GM21619 (cell line): ENCODE data around the gene BATF3.
"Not testable (repeated sequence)": the region's sequence is repeated elsewhere in the genome, so short reads cannot be mapped to it uniquely, and the experiment has no call there.

Source experiments
- ATAC-seq: cut with Tn5 transposase; IDR thresholded peaks from one replicate; pipeline ENCODE4 v1.9.1; 2021; ENCODE audit not compliant: unreplicated experiment

BATF3 gene, protein sequence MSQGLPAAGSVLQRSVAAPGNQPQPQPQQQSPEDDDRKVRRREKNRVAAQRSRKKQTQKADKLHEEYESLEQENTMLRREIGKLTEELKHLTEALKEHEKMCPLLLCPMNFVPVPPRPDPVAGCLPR

DNA sequence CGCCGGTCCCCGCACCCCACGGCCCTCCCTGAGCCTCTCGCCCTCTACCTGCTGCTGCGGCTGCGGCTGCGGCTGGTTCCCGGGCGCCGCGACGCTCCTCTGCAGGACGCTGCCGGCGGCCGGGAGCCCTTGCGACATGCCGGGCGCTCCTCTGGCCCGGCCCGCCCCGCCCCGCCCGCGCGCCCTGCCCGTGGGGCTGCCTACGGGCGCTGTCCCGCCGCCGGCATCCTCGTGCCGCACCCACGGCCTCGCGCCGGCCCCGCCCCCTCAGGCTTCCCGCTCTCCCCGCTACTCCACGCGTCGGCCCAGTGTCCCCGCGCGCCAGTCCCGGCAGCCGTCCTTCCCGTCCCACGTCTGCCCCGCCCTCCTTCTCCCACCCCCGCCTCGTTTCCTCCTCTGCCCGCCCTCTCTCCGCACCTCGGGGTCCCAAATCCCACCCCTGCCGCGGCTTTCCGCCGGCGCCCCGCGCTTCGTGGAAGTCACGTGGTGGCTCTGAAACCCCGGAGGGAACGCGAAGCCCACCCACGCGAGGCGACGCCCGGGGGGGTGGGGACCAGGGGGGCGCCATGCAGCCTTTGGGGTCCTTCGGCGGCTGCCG lies at the start of gene BATF3:
TSS of gene BATF3 (minus strand) at position 216 of the 598 bp plus-strand sequence. CDS start at position 138, 78 bp downstream.
- peak; percentile 21 for ATAC-seq

DNA sequence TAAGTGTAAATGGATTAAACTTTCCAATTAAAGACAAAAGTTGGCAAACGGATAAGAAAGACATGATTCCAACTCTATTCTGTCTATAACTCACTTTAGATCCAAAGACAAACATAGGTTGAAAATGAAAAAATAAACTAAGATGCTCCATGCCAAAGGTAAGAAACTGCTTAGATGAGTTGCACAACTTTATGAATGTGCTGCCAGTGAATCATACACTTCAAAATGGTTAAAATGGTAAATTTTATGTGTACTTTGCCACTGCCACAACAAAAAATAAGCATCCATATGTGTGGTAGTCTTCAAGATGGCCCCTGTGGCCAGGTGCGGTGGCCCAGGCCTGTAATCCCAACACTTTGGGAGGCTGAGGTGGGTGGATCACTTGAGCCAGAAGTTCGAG lies 46.9 kb upstream of the BATF3 start:
- no peak for ATAC-seq

DNA sequence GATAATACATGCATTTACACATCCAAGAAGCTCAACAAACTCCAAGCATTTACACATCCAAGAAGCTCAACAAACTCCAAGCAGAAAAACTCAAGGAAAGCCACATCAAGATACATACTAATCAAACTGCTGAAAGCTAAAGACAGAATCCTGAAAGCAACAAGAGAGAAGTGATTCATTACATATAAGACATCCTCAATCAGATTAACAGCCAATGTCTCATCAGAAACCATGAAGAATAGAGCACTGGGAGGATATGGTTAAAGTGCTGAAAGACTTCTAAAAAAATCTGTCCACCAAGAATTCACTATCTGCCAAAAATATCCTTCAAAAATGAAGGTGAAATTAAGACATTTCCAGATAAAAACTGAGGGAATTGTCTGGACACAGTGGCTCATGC lies 45.7 kb upstream of the BATF3 start:
- ATAC-seq: no peak

DNA sequence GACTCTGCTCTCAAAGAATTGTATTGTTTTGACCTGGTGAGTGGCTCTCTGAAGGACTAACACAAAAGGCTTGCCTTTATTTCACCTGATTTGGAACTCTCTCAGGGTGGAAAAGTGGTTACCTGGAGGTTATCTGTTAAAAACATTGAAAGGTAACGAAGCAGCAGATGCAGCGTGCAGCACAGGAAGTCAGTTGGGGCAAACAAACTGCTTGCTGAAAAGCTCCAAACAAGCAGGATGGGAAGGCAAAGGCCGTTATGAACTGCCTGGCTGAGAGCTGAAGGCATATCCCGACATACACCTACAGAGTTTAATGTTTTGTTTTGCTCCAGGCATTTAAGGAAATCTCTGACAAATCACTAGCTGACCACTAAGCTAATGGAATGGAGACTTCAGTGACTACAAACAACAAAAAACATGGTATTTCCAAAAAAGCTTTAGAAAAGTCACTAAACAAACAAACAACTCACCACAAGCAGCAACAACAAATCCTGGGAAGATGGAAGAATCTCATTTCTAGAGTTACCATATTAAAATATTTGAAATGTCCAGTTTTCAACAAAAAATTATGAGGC lies 44.3 kb upstream of the BATF3 start:
- ATAC-seq: no peak

DNA sequence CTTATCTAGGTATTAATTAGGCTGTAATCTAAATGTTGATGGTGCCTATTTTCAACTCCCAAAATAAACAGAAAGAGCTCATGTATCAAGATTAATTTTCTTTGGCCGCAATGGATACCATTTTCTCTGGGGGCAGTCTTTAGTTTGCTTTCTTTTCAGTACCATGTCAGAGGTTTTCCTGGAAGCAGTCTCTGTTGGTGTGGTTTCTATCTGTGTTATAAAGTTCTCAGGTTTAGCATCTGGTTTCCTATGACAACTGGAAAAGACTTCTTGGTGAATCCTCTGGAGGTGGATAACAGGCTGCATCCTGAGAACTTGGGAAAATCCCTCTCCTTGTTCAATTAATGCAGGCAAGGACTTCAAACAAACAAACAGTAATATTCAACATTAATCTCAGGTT lies 38.7 kb upstream of the BATF3 start:
- no peak for ATAC-seq

DNA sequence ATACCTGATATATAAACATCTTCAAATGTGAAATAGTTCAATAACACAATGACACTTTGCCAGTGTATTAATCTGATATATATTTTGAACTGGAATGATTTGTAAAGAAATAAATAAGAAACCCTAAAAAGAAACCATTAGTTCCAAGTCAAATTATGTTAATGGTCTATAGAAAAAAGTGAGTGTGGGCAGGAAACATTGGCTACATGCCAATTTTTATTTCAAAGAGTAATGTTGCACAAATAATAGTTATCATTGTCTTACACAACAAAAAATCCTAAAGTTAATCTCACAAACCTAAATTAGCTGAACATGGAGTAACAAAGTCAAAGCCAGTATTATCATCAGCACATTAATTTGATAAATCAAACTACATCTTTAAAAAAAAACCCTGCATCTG lies 37.9 kb upstream of the BATF3 start:
- no peak for ATAC-seq

DNA sequence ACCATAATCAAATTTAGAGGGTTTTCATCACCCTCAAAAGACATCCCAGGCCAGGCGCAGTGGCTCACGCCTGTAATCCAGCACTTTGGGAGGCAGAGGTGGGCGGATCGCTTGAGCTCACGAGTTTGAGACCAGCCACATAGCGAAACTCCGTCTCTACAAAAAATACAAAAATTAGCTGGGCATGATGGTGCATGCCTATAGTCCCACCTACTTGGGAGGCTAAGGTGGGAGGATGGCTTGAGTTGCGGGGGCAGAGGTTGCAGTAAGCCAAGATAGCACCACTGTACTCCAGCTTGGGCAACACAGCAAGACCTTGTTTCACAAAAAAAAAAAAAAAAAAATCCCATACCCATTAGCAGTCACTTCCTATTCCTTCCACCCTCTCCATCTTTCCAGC lies 33.5 kb upstream of the BATF3 start:
- no peak for ATAC-seq

DNA sequence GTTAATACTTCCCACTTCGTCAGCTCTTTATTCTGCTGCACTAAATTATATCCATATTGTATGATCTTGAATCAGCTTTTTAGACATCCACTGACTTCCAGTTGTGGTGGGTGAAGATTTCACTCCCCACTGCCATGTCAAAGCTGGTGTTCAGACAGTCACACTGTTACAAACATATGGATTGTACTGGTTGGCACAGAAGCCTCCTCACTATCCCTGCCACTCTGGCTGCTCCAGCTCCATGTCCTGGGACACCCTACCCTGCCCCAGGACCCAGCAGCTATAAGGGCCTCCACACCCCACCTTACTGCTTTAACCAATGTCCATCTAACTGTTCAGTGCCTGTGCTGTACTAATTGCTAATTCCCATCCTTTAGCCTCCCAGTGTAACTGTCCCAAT lies 32.0 kb upstream of the BATF3 start:
- ATAC-seq: no peak

DNA sequence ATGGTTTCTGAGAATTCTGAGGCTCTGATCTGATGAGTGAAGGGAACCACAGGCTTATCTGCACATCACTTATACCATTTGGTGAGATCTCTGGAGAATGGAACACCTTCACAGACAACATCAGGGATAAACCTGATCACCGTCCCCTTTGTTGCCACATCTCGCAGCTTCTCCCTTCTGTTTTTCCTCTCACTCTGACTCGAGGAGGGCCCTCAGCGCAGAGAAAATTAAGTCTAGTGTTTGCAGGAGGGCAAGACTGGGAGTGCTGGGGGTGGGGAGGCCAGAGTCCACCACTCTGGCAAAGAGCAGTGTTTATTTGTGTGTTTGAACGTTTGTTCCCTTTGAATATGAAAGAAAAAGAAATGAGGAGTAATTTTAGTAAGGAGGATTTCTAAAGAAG lies 29.0 kb upstream of the BATF3 start:
- no peak for ATAC-seq

DNA sequence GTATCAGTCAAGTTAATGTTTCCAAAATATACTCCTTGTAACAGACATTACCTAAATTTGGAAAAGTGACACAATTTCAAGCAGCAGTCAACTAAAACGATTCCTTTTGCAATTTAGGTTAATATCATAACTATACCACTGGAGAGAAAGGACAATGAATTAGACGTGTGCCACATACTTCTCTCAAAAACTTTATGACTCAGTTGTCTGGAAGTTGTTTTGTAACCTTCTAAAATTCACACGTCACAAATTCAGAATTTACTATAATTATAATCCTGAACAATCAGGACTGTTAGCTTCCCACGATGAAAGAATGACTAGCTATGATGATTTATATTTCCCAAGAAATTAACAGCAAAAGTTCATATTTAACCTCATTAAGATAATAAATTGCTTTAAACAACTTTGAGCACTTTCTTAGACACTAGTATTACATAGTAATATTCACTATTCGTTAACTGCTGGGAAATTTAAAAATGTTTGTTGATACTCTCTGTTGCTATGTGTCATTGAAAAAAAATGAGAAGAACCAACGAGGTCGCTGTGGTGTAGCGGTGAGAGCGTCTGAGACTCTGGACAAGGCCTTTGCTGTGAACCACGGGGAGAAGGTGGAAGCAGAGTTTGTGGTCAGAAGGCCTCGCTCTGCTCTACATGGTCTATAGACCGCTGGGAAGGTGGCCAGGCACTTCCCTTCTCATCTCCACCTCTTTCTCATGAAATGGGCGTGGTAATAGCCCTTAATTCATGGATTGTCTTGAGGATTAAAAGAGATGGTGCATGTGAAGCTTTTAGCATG lies 27.9 kb upstream of the BATF3 start:
- ATAC-seq: no peak

DNA sequence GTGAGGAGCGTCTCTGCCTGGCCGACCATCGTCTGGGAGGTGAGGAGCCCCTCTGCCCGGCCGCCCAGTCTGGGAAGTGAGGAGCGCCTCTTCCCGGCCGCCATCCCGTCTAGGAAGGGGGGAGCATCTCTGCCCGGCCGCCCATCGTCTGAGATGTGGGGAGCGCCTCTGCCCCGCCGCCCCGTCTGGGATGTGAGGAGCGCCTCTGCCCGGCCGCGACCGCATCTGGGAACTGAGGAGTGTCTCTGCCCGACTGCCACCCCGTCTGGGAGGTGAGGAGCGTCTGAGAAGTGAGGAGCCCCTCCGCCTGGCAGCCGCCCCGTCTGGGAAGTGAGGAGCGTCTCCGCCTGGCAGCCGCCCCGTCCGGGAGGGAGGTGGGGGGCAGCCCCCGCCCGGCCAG lies 25.0 kb upstream of the BATF3 start:
- ATAC-seq: not testable (repeated sequence)

DNA sequence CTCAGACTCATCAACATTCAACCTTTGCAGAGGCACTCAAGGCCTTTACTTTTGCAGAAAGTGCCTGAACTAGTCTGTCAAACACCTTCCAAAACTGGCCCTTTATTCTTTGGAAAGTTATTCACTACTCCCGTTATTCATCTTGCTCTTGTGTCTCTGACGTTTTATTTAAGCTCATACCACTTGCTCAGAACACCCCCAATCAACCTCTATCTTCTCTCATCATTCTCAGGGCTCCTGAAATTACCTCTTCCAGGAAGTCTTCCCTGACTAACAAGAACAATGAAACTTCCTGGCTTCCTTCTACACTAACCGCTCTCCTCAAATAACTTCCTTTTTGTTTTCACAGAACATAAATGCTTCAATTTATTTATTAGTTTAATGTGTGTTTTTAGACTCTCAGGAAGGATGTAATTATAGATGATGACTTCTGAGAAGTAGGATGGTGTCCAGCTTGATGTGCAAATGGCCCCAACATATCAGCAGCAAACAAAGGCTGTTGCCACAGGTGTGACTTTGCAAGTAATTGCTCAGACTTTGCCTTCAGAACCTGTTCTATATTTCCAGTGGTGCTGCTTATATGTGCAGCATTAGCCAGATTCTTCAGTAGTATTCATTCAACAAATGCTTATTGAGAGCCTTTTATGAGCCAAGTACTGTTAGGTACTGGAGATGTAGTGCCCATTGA lies 22.8 kb upstream of the BATF3 start:
- ATAC-seq: no peak

DNA sequence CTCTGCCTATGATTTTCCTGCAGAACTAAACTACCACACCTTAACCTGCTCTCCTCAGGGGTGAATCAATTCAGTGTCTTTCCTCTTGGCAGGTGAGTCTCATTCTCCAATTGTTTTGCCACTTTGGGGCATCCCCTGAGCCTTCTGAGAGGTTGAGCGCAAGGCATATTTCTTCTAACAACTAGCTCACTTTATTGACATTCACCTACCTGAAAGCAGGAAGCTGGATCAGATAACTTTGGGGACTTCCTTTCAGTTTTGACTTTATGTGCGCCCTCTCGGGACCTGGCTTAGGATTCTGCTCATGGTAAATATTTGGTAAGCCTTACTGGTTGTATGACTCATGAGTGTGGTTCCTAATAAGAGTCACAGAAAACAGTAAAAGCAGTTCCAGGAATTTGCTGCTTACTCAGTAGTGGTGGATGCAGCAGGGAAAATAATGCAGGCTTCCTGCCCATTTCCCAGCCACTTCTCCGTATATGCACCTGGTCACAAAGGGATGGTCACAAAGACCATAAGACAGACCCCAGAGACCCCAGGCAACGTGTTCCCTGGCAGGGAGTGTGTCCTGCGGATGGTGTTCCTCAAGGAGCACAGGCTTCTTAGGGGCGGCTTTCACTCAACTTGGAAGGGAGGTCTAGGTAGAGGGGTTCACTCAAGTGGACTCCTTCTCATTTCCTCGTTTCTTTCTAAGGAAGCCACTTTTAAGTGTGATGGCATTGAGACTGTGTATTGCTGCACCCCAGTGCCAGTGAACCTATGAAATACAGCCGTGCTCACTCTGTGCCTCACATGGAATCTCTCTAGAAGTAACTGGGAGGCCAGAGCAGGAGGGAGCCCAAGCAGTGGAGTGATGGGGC lies 22.0 kb upstream of the BATF3 start:
- peak; percentile 45 for ATAC-seq

DNA sequence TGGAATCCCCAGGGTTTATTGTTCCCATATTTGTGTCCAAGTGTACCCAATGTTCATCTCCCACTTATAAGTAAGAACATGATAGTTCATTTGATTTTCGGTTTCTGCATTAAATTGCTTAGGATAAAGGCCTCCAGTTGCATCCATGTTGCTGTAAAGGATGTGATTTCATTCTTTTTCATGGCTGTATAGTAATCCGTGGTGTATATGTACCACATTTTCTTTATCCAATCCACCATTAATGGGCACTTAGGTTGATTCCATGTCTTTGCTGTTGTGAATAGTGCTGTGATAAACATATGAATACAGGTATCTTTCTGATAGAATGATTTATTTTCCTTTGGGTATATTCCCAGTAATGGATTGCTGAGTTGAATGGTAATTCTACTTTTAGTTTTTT lies 20.0 kb upstream of the BATF3 start:
- ATAC-seq: no peak

DNA sequence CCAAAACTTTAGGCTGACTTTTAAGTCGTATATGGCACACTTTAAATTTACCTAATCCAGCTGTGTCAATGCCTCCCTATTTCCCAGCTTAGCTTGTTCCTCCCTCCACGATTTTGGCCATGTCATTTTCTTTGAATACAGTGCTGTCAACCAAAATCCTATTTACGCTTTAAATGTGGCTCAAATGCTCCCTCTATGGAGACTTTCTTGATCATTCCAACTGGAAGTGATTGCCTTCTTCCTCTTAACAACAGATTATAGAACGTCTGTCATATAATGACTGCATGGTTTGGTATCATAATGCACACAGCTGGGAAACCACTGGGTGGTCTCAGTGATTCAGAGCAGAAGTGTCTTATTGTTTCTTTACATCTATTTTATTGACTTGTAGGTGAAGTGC lies 18.9 kb upstream of the BATF3 start:
- ATAC-seq: no peak

DNA sequence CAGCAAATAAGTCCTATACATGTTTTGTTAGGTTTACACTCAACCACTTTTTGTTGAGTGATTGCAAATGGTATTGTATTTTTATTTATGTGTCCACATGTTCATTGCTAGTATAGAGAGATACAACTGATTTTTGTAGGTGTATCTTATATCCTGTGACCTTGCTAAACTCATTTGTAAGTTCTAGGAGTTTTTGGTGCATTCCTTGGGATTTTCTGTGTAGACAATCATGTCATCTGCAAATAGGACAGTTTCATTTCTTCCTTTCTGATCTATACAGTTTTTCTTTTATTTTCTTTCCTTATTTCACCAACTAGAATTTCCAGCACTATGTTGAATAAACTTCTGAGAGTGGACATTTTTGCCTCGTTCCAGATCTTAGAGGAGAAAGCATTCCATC lies 16.5 kb upstream of the BATF3 start:
- no peak for ATAC-seq

DNA sequence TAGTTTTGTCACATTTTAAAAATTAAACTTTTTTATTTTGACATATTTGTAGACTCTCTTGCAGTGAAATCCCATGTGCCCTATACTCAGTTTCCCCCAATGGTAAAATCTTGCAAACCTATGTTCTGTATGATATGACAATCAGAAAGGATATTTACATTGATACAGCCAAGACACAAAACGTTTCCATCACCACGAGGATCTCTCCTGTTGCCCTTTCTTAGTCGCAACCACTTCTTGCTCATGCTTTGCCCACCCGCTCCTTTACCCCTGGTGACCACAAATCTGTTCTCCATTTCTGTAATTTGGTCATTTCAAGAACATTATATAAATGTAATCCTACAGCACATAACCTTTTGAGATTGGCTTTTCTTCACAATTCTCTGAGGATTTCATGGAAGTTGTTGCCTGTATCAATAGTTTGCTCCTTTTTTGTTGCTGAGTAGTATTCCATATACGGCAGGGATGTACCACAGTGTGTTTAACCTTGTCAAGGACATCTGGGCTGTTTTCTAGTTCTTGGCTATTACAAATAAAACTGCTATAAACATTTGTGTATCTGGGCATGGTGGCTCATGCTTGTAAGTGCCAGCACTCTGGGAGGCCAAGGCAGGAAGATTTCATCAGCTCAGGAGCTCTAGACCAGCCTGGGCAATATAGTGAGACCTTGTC lies 14.0 kb upstream of the BATF3 start:
- ATAC-seq: no peak

DNA sequence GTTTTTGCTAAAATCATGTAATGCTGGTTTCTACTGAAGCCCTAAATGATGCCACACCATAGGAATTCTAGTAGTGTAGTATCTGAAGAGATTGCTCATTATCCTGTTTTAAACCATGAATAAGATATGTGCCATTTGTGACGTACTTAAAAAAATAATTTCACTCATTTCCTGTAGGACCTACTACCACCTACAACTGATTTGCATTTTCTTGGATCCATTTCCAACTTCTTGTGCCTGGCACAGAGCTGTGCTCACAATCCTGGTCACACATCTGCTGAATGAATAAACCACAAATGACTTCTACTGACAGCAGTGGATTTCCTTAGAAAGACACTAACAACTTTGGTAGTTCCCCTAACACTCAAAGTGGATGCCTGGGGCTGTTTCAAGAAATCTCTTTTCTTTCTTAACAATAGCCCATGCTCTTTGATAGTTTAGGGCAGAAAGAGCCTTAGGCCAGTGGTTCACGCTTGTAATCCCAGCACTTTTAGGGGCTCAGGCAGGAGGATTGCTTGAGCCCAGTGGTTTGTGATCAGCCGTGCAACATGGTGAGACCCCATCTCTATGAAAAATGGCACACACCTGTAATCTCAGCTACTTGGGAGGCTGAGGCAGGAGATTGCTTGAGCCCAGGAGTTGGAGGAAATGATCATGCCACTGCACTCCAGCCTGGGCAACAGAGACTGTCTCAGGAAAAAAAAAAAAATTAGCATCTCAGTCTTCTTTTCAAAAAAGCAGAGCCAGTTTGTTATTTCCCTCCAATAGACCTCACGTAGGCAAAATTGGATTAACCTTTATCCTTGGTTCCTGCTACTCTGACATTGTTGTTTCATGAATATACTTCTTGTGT lies 13.0 kb upstream of the BATF3 start:
- peak; percentile 71 for ATAC-seq

DNA sequence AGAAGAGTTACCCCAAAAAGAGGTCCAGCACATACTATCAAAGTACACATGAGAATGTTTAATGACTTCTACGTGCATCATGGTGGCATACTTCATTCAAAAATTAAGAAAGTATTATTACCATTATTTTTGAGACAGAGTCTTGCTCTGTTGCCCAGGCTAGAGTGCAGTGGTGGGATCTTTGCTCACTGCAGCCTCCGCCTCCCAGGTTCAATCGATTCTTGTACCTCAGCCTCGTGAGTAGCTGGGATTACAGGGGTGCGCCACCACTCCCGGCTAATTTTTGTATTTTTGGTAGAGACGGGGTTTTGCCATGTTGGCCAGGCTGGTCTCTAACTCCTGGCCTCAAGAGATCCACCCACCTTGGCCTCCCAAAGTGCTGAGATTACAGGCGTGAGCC lies 12.3 kb upstream of the BATF3 start:
- ATAC-seq: not testable (repeated sequence)
